Measurements from ENCODE around the gene NUDT21.

- TF ChIP-seq CTCF (IDR thresholded peaks at IDR 0.05) = peak in 3 of 4 experiments; percentile 29 to 85 (median 55)
- peak; percentile 11 for TF ChIP-seq POLR2A (IDR thresholded peaks at IDR 0.05)
Observed at GRCh38 chr16:56425439-56425832, 25.7 kb downstream of the NUDT21 start, which contains the start of gene AMFR.
